ENCODE results near the gene FAM124B. TPM values are rescaled to one million over a fixed set of nuclear protein-coding genes. Genes with fewer than 3 reads are reported as not detected.
A peak's percentile ranks its signal among the peaks of the same experiment; 100 is the strongest.

The FAM124B gene
- total RNA-seq, 1 experiment from 2014 or later: 0.83 TPM

DNA sequence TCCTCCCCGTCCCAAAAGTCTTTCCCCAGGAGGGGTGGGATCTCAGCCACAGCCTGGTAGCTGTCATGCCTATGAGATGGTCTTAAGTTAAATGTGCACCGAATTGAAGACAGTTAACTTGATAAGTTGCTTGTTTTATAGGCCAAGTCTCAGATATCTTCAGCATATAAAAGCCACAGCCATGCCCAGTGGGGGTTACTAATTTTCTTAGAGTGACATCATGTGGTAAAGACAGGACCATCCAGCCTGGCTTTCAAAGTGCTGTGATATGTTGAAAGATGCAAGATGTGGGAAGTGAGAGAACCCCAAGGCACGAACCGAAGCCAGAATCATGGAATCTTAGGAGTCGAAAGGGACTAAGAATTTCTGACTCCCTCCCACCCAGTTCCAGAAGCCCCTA is 42.1 kb upstream of the FAM124B start:
- no peaks in the 10 kb centered on the region for H3K27me3 Mint-ChIP-seq (ENCODE audit: low read depth)
- Histone ChIP-seq H3K79me1 (ENCODE audit: insufficient read depth, low read depth, low read length, poor library complexity, severe bottlenecking) (no peaks in the 10 kb centered on the region), H3K4me1 (ENCODE audit: insufficient read depth, low read length) (no peaks in the 10 kb centered on the region), H3K4ac (ENCODE audit: low read depth, low read length) (no peak overlapping the region), H3K18ac (ENCODE audit: insufficient read length, low read depth, low read length) (no peak overlapping the region), H4K8ac (replicated peaks; ENCODE audit: insufficient read length, low read depth, low read length) (no peak overlapping the region), H3K23ac (ENCODE audit: insufficient read length, low read depth, low read length) (no peak overlapping the region), H2AK5ac (ENCODE audit: insufficient read length, low read length) (no peak overlapping the region), H2BK12ac (ENCODE audit: insufficient read length, low read depth, low read length) (no peak overlapping the region), H2AFZ (ENCODE audit: low read length) (no peak overlapping the region), H3K27ac (ENCODE audit: insufficient read length, low read depth, low read length) (no peak overlapping the region), H4K20me1 (ENCODE audit: control insufficient read depth, insufficient read depth, insufficient read length) (no peaks in the 10 kb centered on the region), H3T11ph (ENCODE audit: low read length) (no peak overlapping the region), H3K56ac (ENCODE audit: insufficient read length, low read depth, low read length) (no peak overlapping the region), H3K4me2 (ENCODE audit: insufficient read depth, insufficient read length, low read length) (no peak overlapping the region), H3K14ac (ENCODE audit: insufficient read depth, low read length) (no peak overlapping the region), H2BK5ac (ENCODE audit: insufficient read length, low read length) (no peak overlapping the region), H2BK120ac (ENCODE audit: low read depth, low read length, poor library complexity, severe bottlenecking) (no peak overlapping the region), H3K79me2 (ENCODE audit: insufficient read depth, low read length) (no peaks in the 10 kb centered on the region), H3K9ac (ENCODE audit: extremely low read depth, insufficient read length, low read length) (no peak overlapping the region), H2BK15ac (ENCODE audit: low read depth, low read length) (no peak overlapping the region), H4K5ac (ENCODE audit: insufficient read length, low read depth, low read length) (no peak overlapping the region), H3K9me3 (ENCODE audit: control insufficient read depth, low read depth, low read length) (no peaks in the 10 kb centered on the region), H3K27me3 (ENCODE audit: insufficient read depth, low read length) (no peaks in the 10 kb centered on the region), H4K91ac (ENCODE audit: insufficient read length, low read depth, low read length) (no peak overlapping the region), H2BK20ac (ENCODE audit: low read depth, low read length, poor library complexity, severe bottlenecking) (no peak overlapping the region), H3K23me2 (ENCODE audit: insufficient read length, low read depth, low read length, poor library complexity, severe bottlenecking) (no peaks in the 10 kb centered on the region)
- 0 out of 7 replicates have a peak overlapping the region, but pooled peaks of 1 of the 3 experiments have one; percentile 37 for H3K27ac Mint-ChIP-seq
- H3K4me3 Mint-ChIP-seq: no peak overlapping the region
- H3K4me1 Mint-ChIP-seq: no peaks in the 10 kb centered on the region; a peak in 1 of 4 replicates
- TF ChIP-seq, protein P1, sequence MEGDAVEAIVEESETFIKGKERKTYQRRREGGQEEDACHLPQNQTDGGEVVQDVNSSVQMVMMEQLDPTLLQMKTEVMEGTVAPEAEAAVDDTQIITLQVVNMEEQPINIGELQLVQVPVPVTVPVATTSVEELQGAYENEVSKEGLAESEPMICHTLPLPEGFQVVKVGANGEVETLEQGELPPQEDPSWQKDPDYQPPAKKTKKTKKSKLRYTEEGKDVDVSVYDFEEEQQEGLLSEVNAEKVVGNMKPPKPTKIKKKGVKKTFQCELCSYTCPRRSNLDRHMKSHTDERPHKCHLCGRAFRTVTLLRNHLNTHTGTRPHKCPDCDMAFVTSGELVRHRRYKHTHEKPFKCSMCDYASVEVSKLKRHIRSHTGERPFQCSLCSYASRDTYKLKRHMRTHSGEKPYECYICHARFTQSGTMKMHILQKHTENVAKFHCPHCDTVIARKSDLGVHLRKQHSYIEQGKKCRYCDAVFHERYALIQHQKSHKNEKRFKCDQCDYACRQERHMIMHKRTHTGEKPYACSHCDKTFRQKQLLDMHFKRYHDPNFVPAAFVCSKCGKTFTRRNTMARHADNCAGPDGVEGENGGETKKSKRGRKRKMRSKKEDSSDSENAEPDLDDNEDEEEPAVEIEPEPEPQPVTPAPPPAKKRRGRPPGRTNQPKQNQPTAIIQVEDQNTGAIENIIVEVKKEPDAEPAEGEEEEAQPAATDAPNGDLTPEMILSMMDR (conservative IDR thresholded peaks at IDR 0.05): no peak
- WGBS (ENCODE audit: extremely low coverage, insufficient read length, low lambda C conversion rate): no CpG with 5 or more reads among the region's 5 CpGs
- no peak for DNase-seq
- peaks cover 0 to 20% (median 0%) of the 10 kb centered on the region in 3 experiments; a peak in 2 of 7 replicates for H3K36me3 Mint-ChIP-seq (ENCODE audit: insufficient read depth in 1 of 3, low read depth in 3 of 3)
- H3K9me3 Mint-ChIP-seq: peaks cover 8 to 11% of the 10 kb centered on the region in 2 experiments
